Measurements from ENCODE around the gene CYLC2. TPM values are rescaled to one million over a fixed set of nuclear protein-coding genes. Genes with fewer than 3 reads are reported as not detected.

CYLC2 gene
- polyA plus RNA-seq, 3 donors, result not detected

GRCh38 chr9:102966999-102967398 lies 28.1 kb upstream of the CYLC2 start:
- Histone ChIP-seq H3K36me3 (replicated peaks in 1 of 2; ENCODE audit: control insufficient read depth in 1 of 2, insufficient read depth in 2 of 2, low read length in 2 of 2) (no peaks in the 10 kb centered on the region), H4K20me1 (ENCODE audit: insufficient read depth, low read length) (no peaks in the 10 kb centered on the region), H3K79me2 (ENCODE audit: insufficient read depth, low read length) (no peaks in the 10 kb centered on the region), H3K4me3 (replicated peaks in 1 of 3; ENCODE audit: low read depth in 2 of 3, low read length in 3 of 3) (no peak overlapping the region), H3K9me3 (replicated peaks in 1 of 2; ENCODE audit: control insufficient read depth in 1 of 2, insufficient read depth in 1 of 2, low read length in 2 of 2) (peaks cover 19 to 31% of the 10 kb centered on the region in 2 donors), H3K4me1 (ENCODE audit: control insufficient read depth in 1 of 2, insufficient read depth in 2 of 2, low read length in 2 of 2) (no peaks in the 10 kb centered on the region), H3K27ac (ENCODE audit: low read depth in 1 of 2, low read length in 2 of 2) (no peak overlapping the region), H3K4me2 (replicated peaks; ENCODE audit: extremely low read depth, low read length, poor library complexity, severe bottlenecking) (no peak overlapping the region), H3K27me3 (ENCODE audit: control insufficient read depth in 2 of 2, insufficient read depth in 2 of 2, low read length in 2 of 2) (no peaks in the 10 kb centered on the region), H3K9ac (ENCODE audit: insufficient read depth, low read length, poor library complexity, severe bottlenecking) (no peak overlapping the region), H2AFZ (ENCODE audit: insufficient read depth, low read depth, low read length, poor library complexity, severe bottlenecking) (no peak overlapping the region)
- Mint-ChIP-seq H3K27me3 (ENCODE audit: low read depth in 3 of 3) (peaks cover 0 to 2% (median 0%) of the 10 kb centered on the region in 3 donors), H3K4me1 (no peaks in the 10 kb centered on the region), H3K27ac (no peak overlapping the region), H3K4me3 (no peak overlapping the region), H3K36me3 (no peaks in the 10 kb centered on the region), H3K9me3 (peaks cover 2 to 22% (median 18%) of the 10 kb centered on the region in 7 donors)
- intact Hi-C loops (cut with micrococcal nuclease), result loop anchor here in 1 of 2 donors (10.0 kb wide), 1 partner anchor 48 kb away; no protein-coding TSS in a partner anchor
- WGBS (ENCODE audit: insufficient coverage), result 93% methylated on average over 5 of the region's 7 CpGs
- no peak for TF ChIP-seq CTCF (IDR thresholded peaks at IDR 0.05)
- DNase-seq, result no peak

GRCh38 chr9:102967979-102968378 lies 27.2 kb upstream of the CYLC2 start:
- TF ChIP-seq CTCF (IDR thresholded peaks at IDR 0.05), result no peak
- H4K20me1 ChIP-seq (ENCODE audit: insufficient read depth, low read length), result no peaks in the 10 kb centered on the region
- no peak for DNase-seq
- no peak overlapping the region for H3K4me3 ChIP-seq (replicated peaks in 1 of 3; ENCODE audit: low read depth in 2 of 3, low read length in 3 of 3)
- 94% methylated on average over 2 of the region's 2 CpGs for WGBS (ENCODE audit: insufficient coverage)
- no peaks in the 10 kb centered on the region for H3K79me2 ChIP-seq (ENCODE audit: insufficient read depth, low read length)
- no peak overlapping the region for H3K9ac ChIP-seq (ENCODE audit: insufficient read depth, low read length, poor library complexity, severe bottlenecking)
- H2AFZ ChIP-seq (ENCODE audit: insufficient read depth, low read depth, low read length, poor library complexity, severe bottlenecking), result no peak overlapping the region
- peaks cover 2 to 22% (median 18%) of the 10 kb centered on the region in 7 donors for H3K9me3 Mint-ChIP-seq
- no peaks in the 10 kb centered on the region for H3K4me1 Mint-ChIP-seq
- H3K4me1 ChIP-seq (ENCODE audit: control insufficient read depth in 1 of 2, insufficient read depth in 2 of 2, low read length in 2 of 2), result no peaks in the 10 kb centered on the region
- no peak overlapping the region for H3K27ac ChIP-seq (ENCODE audit: low read depth in 1 of 2, low read length in 2 of 2)
- no peaks in the 10 kb centered on the region for H3K36me3 Mint-ChIP-seq
- no peaks in the 10 kb centered on the region for H3K27me3 ChIP-seq (ENCODE audit: control insufficient read depth in 2 of 2, insufficient read depth in 2 of 2, low read length in 2 of 2)
- peaks cover 19 to 31% of the 10 kb centered on the region in 2 donors for H3K9me3 ChIP-seq (replicated peaks in 1 of 2; ENCODE audit: control insufficient read depth in 1 of 2, insufficient read depth in 1 of 2, low read length in 2 of 2)
- no peak overlapping the region for H3K4me2 ChIP-seq (replicated peaks; ENCODE audit: extremely low read depth, low read length, poor library complexity, severe bottlenecking)
- H3K27ac Mint-ChIP-seq, result no peak overlapping the region
- H3K36me3 ChIP-seq (replicated peaks in 1 of 2; ENCODE audit: control insufficient read depth in 1 of 2, insufficient read depth in 2 of 2, low read length in 2 of 2), result no peaks in the 10 kb centered on the region
- no peak overlapping the region for H3K4me3 Mint-ChIP-seq
- intact Hi-C loops (cut with micrococcal nuclease), result loop anchor here in 1 of 2 donors (10.0 kb wide), 1 partner anchor 47 kb away; no protein-coding TSS in a partner anchor
- peaks cover 0 to 2% (median 0%) of the 10 kb centered on the region in 3 donors for H3K27me3 Mint-ChIP-seq (ENCODE audit: low read depth in 3 of 3)

All from CD14-positive monocyte (primary cell).